H1 (cell line): ENCODE data around the gene WDR81. TPM values are rescaled to one million over a fixed set of nuclear protein-coding genes. Genes with fewer than 3 reads are reported as not detected.

ENCODE experiments used
- CTCF ChIA-PET: fragments of 300-600 bp; sonication (Branson Sonifier 250); formaldehyde crosslinking; loops from one replicate; lab custom pipeline; 2021; ENCODE audit not compliant: partially characterized antibody; lab: Charles Lee
- POLR2A ChIA-PET: fragments of 300-600 bp; sonication (Branson Sonifier 250); formaldehyde crosslinking; loops from one replicate; lab custom pipeline; 2021; ENCODE audit warnings: inconsistent platforms; ENCODE audit not compliant: partially characterized antibody; lab: Charles Lee
- DNase-seq, 2 experiments: peaks; one replicate each; pipeline versions ENCODE4 v3.0.0 to v3.0.0-alpha.2; 2010 to 2022; ENCODE audit warnings: low spot score in 2 of 2, low read depth in 1 of 2, mixed read lengths in 1 of 2
- FAIRE-seq: peaks from 2 replicates; lab custom pipeline; 2011; peaks lifted over from hg19 to GRCh38; lab: Jason Lieb, UNC
- H2AFZ ChIP-seq: 2 replicates; pipeline ENCODE4 v1.8.1; 2012; ENCODE audit warnings: low read length, inconsistent platforms
- H2AK5ac ChIP-seq: 2 replicates; pipeline ENCODE4 v1.6.1; 2013; ENCODE audit warnings: low read depth, low read length
- H2BK120ac ChIP-seq: replicated peaks from 2 replicates; pipeline ENCODE3; 2013; ENCODE audit warnings: low read depth, low read length, inconsistent platforms
- H2BK12ac ChIP-seq: 2 replicates; pipeline ENCODE4 v1.6.1; 2013; ENCODE audit warnings: low read depth, low read length
- H2BK15ac ChIP-seq: 2 replicates; pipeline ENCODE4 v1.6.1; 2013; ENCODE audit warnings: low read length
- H2BK20ac ChIP-seq: 2 replicates; pipeline ENCODE4 v1.6.1; 2013; ENCODE audit warnings: low read length
- H2BK5ac ChIP-seq: 2 replicates; pipeline ENCODE4 v1.6.1; 2013; ENCODE audit warnings: low read depth, low read length
- H3K14ac ChIP-seq: 2 replicates; pipeline ENCODE4 v1.6.1; 2013; ENCODE audit warnings: inconsistent platforms; ENCODE audit not compliant: insufficient read length
- H3K18ac ChIP-seq: 2 replicates; pipeline ENCODE4 v1.6.1; 2013; ENCODE audit warnings: low read length; ENCODE audit errors: extremely low read depth
- H3K23ac ChIP-seq: 2 replicates; pipeline ENCODE4 v1.6.1; 2013; ENCODE audit warnings: inconsistent platforms; ENCODE audit not compliant: insufficient read length
- H3K23me2 ChIP-seq: 2 replicates; pipeline ENCODE4 v1.6.1; 2013; ENCODE audit warnings: low read depth, low read length
- H3K27ac ChIP-seq: 2 replicates; pipeline ENCODE4 v1.6.1; 2011; ENCODE audit warnings: low read depth, low read length, inconsistent platforms
- H3K27me3 ChIP-seq, 4 experiments: replicated peaks in 1 of 4; 1 replicate in 1 of 4; 2 replicates in 3 of 4; pipeline versions ENCODE4 v1.6.1 to v1.8.1; 2011 to 2013; ENCODE audit warnings: low read length in 3 of 4, mild to moderate bottlenecking in 3 of 4, inconsistent platforms in 2 of 4, mixed read lengths in 2 of 4, moderate library complexity in 1 of 4; ENCODE audit not compliant: control insufficient read depth in 3 of 4, insufficient read depth in 3 of 4; ENCODE audit errors: extremely low read depth in 1 of 4
- H3K36me3 ChIP-seq, 4 experiments: 2 replicates each; pipeline versions ENCODE4 v1.6.1 to v1.8.1; 2011 to 2013; ENCODE audit warnings: mild to moderate bottlenecking in 4 of 4, low read length in 3 of 4, moderate library complexity in 2 of 4, control low read depth in 1 of 4, inconsistent platforms in 1 of 4; ENCODE audit not compliant: insufficient read depth in 4 of 4, control insufficient read depth in 2 of 4
- H3K4ac ChIP-seq: replicated peaks from 2 replicates; pipeline ENCODE3; 2013; ENCODE audit warnings: low read length, low read depth, mixed read lengths, inconsistent platforms; ENCODE audit not compliant: insufficient read length
- H3K4me1 ChIP-seq, 4 experiments: replicated peaks in 1 of 4; 1 replicate in 1 of 4; 2 replicates in 3 of 4; pipeline versions ENCODE4 v1.6.1 to v1.8.1; 2011 to 2013; ENCODE audit warnings: low read length in 3 of 4, inconsistent platforms in 2 of 4, mixed read lengths in 1 of 4; ENCODE audit not compliant: insufficient read depth in 4 of 4, control insufficient read depth in 3 of 4
- H3K4me2 ChIP-seq, 2 experiments: 2 replicates each; pipeline versions ENCODE4 v1.6.1 to v1.8.1; 2011 to 2013; ENCODE audit warnings: low read depth in 2 of 2, low read length in 2 of 2, control low read depth in 1 of 2, inconsistent platforms in 1 of 2, mild to moderate bottlenecking in 1 of 2; ENCODE audit not compliant: insufficient read depth in 1 of 2
- H3K4me3 ChIP-seq, 4 experiments: fragments of 200-600, 300-600 bp in 1 of 4; sonication (generic), shearing (Covaris generic), sonication (Bioruptor Twin) in 1 of 4; 2 replicates each; pipeline versions ENCODE4 v1.5.1 to v1.8.1; 2011 to 2016; ENCODE audit warnings: low read length in 4 of 4, low read depth in 3 of 4, control low read depth in 2 of 4, inconsistent platforms in 2 of 4, mild to moderate bottlenecking in 2 of 4, mixed read lengths in 1 of 4, moderate library complexity in 1 of 4; ENCODE audit not compliant: insufficient read depth in 2 of 4; ENCODE audit errors: extremely low read depth in 1 of 4
- H3K56ac ChIP-seq: replicated peaks from 2 replicates; pipeline ENCODE3; 2013; ENCODE audit warnings: low read depth, mild to moderate bottlenecking, mixed read lengths, low read length, inconsistent platforms; ENCODE audit not compliant: insufficient read length
- H3K79me1 ChIP-seq: 2 replicates; pipeline ENCODE4 v1.6.1; 2013; ENCODE audit warnings: low read depth, low read length, control low read depth
- H3K79me2 ChIP-seq, 2 experiments: 2 replicates each; pipeline versions ENCODE4 v1.6.1 to v1.8.1; 2012 to 2013; ENCODE audit warnings: low read length in 2 of 2, mild to moderate bottlenecking in 2 of 2, inconsistent platforms in 1 of 2; ENCODE audit not compliant: insufficient read depth in 2 of 2, control insufficient read depth in 1 of 2
- H3K9ac ChIP-seq, 4 experiments: replicated peaks in 1 of 4; 1 replicate in 1 of 4; 2 replicates in 3 of 4; pipeline versions ENCODE4 v1.6.1 to v1.8.1; 2011 to 2013; ENCODE audit warnings: low read depth in 3 of 4, low read length in 3 of 4, control low read depth in 2 of 4, mild to moderate bottlenecking in 2 of 4, moderate library complexity in 2 of 4, inconsistent platforms in 1 of 4; ENCODE audit errors: extremely low read depth in 1 of 4
- H3K9me3 ChIP-seq, 2 experiments: 2 replicates each; pipeline versions ENCODE4 v1.6.1 to v1.8.1; 2012 to 2013; ENCODE audit warnings: mild to moderate bottlenecking in 2 of 2, moderate library complexity in 2 of 2, control low read depth in 1 of 2, inconsistent platforms in 1 of 2, low read depth in 1 of 2, low read length in 1 of 2, mixed read lengths in 1 of 2; ENCODE audit not compliant: insufficient read depth in 2 of 2
- H4K20me1 ChIP-seq, 2 experiments: replicated peaks in 1 of 2; 2 replicates each; pipeline versions ENCODE3 to v1.8.1; 2011 to 2013; ENCODE audit warnings: inconsistent platforms in 2 of 2, low read length in 2 of 2, mild to moderate bottlenecking in 1 of 2; ENCODE audit not compliant: insufficient read depth in 2 of 2, control insufficient read depth in 1 of 2
- H4K5ac ChIP-seq: 2 replicates; pipeline ENCODE4 v1.6.1; 2013; ENCODE audit warnings: low read length, low read depth, mixed read lengths, inconsistent platforms; ENCODE audit not compliant: insufficient read length
- H4K8ac ChIP-seq: 2 replicates; pipeline ENCODE4 v1.8.0; 2013; ENCODE audit warnings: mild to moderate bottlenecking, moderate library complexity, low read length, inconsistent platforms; ENCODE audit not compliant: insufficient read depth; ENCODE audit errors: extremely low read depth
- H4K91ac ChIP-seq: replicated peaks from 2 replicates; pipeline ENCODE3; 2013; ENCODE audit warnings: low read length, mixed read lengths, inconsistent platforms; ENCODE audit not compliant: insufficient read length
- ATF2 ChIP-seq: IDR thresholded peaks from 2 replicates; pipeline ENCODE4 v1.6.1; 2012; ENCODE audit warnings: low read length, inconsistent platforms
- BCL11A ChIP-seq, 2 experiments: IDR thresholded peaks; one replicate each; pipeline ENCODE4 v1.6.1; 2011; ENCODE audit warnings: low read depth in 2 of 2, low read length in 2 of 2, mild to moderate bottlenecking in 2 of 2
- CREB1 ChIP-seq: IDR thresholded peaks from 2 replicates; pipeline ENCODE4 v1.6.1; 2012; ENCODE audit warnings: inconsistent platforms
- EGR1 ChIP-seq: IDR thresholded peaks from 2 replicates; pipeline ENCODE4 v1.6.1; 2011; ENCODE audit warnings: low read depth, low read length, borderline replicate concordance
- FOSL1 ChIP-seq: IDR thresholded peaks from 2 replicates; pipeline ENCODE4 v1.6.1; 2011; ENCODE audit warnings: mild to moderate bottlenecking, low read depth, low read length, moderate library complexity; ENCODE audit not compliant: insufficient read depth
- NANOG ChIP-seq: IDR thresholded peaks from 2 replicates; pipeline ENCODE4 v1.6.1; 2011; ENCODE audit warnings: low read length, low read depth, mild to moderate bottlenecking, inconsistent platforms; ENCODE audit not compliant: insufficient read depth, poor library complexity, severe bottlenecking
- NRF1 ChIP-seq: IDR thresholded peaks from 2 replicates; pipeline ENCODE4 v1.6.1; 2011; ENCODE audit warnings: mild to moderate bottlenecking, low read depth, low read length, improper control_type of control experiment
- PHF8 ChIP-seq: fragments of 200-600 bp; sonication (generic); conservative IDR thresholded peaks from 2 replicates; pipeline ENCODE4 v1.7.1; 2012; ENCODE audit warnings: low read depth, mild to moderate bottlenecking, inconsistent platforms, low read length, moderate library complexity
- POU5F1 ChIP-seq: IDR thresholded peaks from 2 replicates; pipeline ENCODE4 v1.6.1; 2011; ENCODE audit warnings: low read depth, mild to moderate bottlenecking, low read length, moderate library complexity
- SUZ12 ChIP-seq: fragments of 200-600 bp; sonication (generic); IDR thresholded peaks from 2 replicates; pipeline ENCODE4 v1.6.1; 2012; ENCODE audit warnings: mild to moderate bottlenecking, inconsistent platforms, low read length, moderate library complexity, mixed read lengths
- TAF7 ChIP-seq: optimal IDR thresholded peaks from 2 replicates; pipeline ENCODE3; 2011; ENCODE audit warnings: low read depth, mild to moderate bottlenecking, inconsistent platforms, low read length, moderate library complexity, borderline replicate concordance
- WGBS, 2 experiments: shearing (Covaris generic) in 1 of 2; methylation state at CpG; one replicate each; pipeline versions ENCODE4 v1.1.6 to v1.1.7; 2013 to 2015; ENCODE audit warnings: low lambda C conversion rate in 2 of 2, mixed read lengths in 2 of 2, inconsistent platforms in 1 of 2, low coverage in 1 of 2, missing lambda C conversion rate in 1 of 2; ENCODE audit not compliant: insufficient replicate concordance in 2 of 2, insufficient coverage in 1 of 2, insufficient read length in 1 of 2; ENCODE audit errors: extremely low coverage in 1 of 2, missing lambda C conversion rate in 1 of 2; 5-methylcytosine and 5-hydroxymethylcytosine counted together
- polyA plus RNA-seq, 7 experiments: library from polyadenylated mRNA; depleted of rRNA in 3 of 7; stranded (reverse) in 5 of 7; unstranded in 2 of 7; fragments of >200 nt in 5 of 7; fragments of 200-250 nt in 2 of 7; gene quantifications; 1 replicate in 5 of 7; 2 replicates in 1 of 7; 4 replicates in 1 of 7; pipeline versions ENCODE4 v1.2.1 to v1.2.3, GENCODE V29; 2011 to 2013; ENCODE audit warnings: missing spikeins in 2 of 7, mixed read lengths in 2 of 7
- total RNA-seq: library from RNA; stranded (reverse); fragmentation: NEBNext Ultra II Directional; extraction: Animal tissue kit (Norgen Biotek cat#: 25700); gene quantifications from 2 replicates; pipeline ENCODE4 v1.2.1, GENCODE V29; 2021

Gene WDR81
- total and polyA plus RNA-seq, 2 of the 8 experiments (the other 6 are each of a cell fraction or from before 2014, with no cell fraction given) = 9.1 to 12.3 TPM

- no peaks in the 10 kb centered on the region; a peak in 1 of 4 replicates for H3K79me2 ChIP-seq
- no peak overlapping the region for H3K23ac ChIP-seq
- no peak overlapping the region for H3K27ac ChIP-seq
- H3K56ac ChIP-seq = no peak overlapping the region
- H3K79me1 ChIP-seq = no peaks in the 10 kb centered on the region
- CTCF ChIA-PET = interaction anchor here (1.0 to 7.1 kb wide), 6 partner anchors 11 to 52 kb away, joined by 4 to 34 read pairs (median 4); no protein-coding TSS in a partner anchor
- H3K4me3 ChIP-seq = no peak overlapping the region
- H3K9ac ChIP-seq = no peak overlapping the region
- no peak overlapping the region for H2AK5ac ChIP-seq
- POLR2A ChIA-PET = interaction anchor here (1.1 to 2.2 kb wide), 4 partner anchors 8 to 30 kb away, joined by 3 to 8 read pairs (median 5); partner anchors contain the start of genes SERPINF1 and WDR81
- H4K8ac ChIP-seq = no peak overlapping the region
- no peak overlapping the region for H4K5ac ChIP-seq
- no peak overlapping the region for H2BK12ac ChIP-seq
- H2BK20ac ChIP-seq = no peak overlapping the region
- H3K4ac ChIP-seq = no peak overlapping the region
- no peak for FAIRE-seq
- no peak overlapping the region for H2BK15ac ChIP-seq
- H3K14ac ChIP-seq = no peak overlapping the region
- H3K23me2 ChIP-seq = no peaks in the 10 kb centered on the region
- whole genome bisulfite sequencing, 2 experiments = 92% methylated on average over 17 of the region's 22 CpGs; no CpG with 5 or more reads in 1 of the 2 experiments
- H4K20me1 ChIP-seq = peaks cover 0 to 4% of the 10 kb centered on the region in 2 experiments
- H2BK5ac ChIP-seq = no peak overlapping the region
- H2BK120ac ChIP-seq = no peak overlapping the region
- H3K36me3 ChIP-seq = no peaks in the 10 kb centered on the region; a peak in 3 of 8 replicates
- H3K4me2 ChIP-seq = no peak overlapping the region
- no peak overlapping the region for H4K91ac ChIP-seq
- no peak overlapping the region for H3K18ac ChIP-seq
- no peaks in the 10 kb centered on the region for H3K9me3 ChIP-seq
- H3K4me1 ChIP-seq = peaks cover 0 to 7% (median 1%) of the 10 kb centered on the region in 4 experiments; a peak in 4 of 7 replicates
- H3K27me3 ChIP-seq = no peaks in the 10 kb centered on the region
- H2AFZ ChIP-seq = no peak overlapping the region
- DNase-seq = no peak
- TF ChIP-seq NANOG = no peak
- no peak for TF ChIP-seq ATF2
- TF ChIP-seq EGR1 = no peak
- TF ChIP-seq POU5F1 = no peak
- no peak for TF ChIP-seq BCL11A (IDR thresholded peaks at IDR 0.05; ENCODE audit: low read depth in 2 of 2, low read length in 2 of 2)
- TF ChIP-seq PHF8 = no peak
- no peak for TF ChIP-seq CREB1
- TF ChIP-seq NRF1 = no peak
- no peak for TF ChIP-seq SUZ12
- TF ChIP-seq FOSL1 = no peak
- no peak for TF ChIP-seq TAF7
These were observed 7.8 kb downstream of the WDR81 start for GRCh38 chr17:1732241-1732832.
